ENCODE data around the gene FAM124B. TPM values are rescaled to one million over a fixed set of nuclear protein-coding genes. Genes with fewer than 3 reads are reported as not detected.

Gene FAM124B
- total and polyA plus RNA-seq, 2 of the 8 experiments (the other 6 are each of a cell fraction or from before 2014, with no cell fraction given) = 2.1 to 2.6 TPM

GRCh38 chr2:224345492-224345891 lies 56.4 kb downstream of the FAM124B start (continued):
- TF ChIP-seq ASH2L (IDR thresholded peaks at IDR 0.05; ENCODE audit: low read length) (no peak), SP1 (IDR thresholded peaks at IDR 0.05; ENCODE audit: low read depth, low read length) (no peak)

All from H1 (cell line).